ENCODE results near the gene XRCC6. TPM values are rescaled to one million over a fixed set of nuclear protein-coding genes. Genes with fewer than 3 reads are reported as not detected.

Gene XRCC6
- total and polyA plus RNA-seq, 2 of the 4 experiments (the other 2 are of a cell fraction), result 202 to 401 TPM

DNA sequence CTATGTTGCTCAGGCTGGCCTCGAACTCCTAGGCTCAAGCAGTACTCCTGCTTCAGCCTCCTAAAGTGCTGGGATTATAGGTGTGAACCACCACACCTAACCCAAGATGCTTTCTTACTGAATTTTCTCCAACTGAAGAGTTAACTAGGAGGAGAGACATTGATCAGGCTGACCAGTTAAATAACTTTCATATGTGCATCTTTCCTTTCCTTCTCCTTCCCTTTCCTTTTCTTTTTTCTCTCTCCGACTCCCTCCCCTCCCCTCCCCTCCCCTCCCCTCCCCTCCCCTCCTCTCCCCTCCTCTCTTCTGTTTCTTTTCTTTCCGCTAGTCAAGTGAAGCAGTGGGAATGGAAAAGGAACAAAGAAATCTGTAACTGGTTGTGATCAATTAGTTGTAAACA, 26.7 kb downstream of the XRCC6 start (continued):
- TF ChIP-seq ELK1 (IDR thresholded peaks at IDR 0.05; ENCODE audit: borderline replicate concordance, low read depth, low read length) (no peak), RFX5 (IDR thresholded peaks at IDR 0.05; ENCODE audit: low read depth, low read length) (no peak)

- DNase-seq (no peak), ATAC-seq (ENCODE audit: low read depth) (peak; percentile 40)
- Histone ChIP-seq H2AK5ac (ENCODE audit: low read depth, low read length) (no peak overlapping the region), H2AFZ (replicated peaks; ENCODE audit: low read length, poor library complexity) (no peak overlapping the region), H3K4me1 (ENCODE audit: control insufficient read depth, insufficient read depth, low read length) (no peaks in the 10 kb centered on the region; the same call in 1 of the 2 replicates), H4K91ac (ENCODE audit: insufficient read depth, low read depth, low read length) (no peak overlapping the region), H2AK9ac (replicated peaks; ENCODE audit: low read depth, low read length, poor library complexity) (no peak overlapping the region), H3K4ac (ENCODE audit: low read depth, low read length) (no peak overlapping the region), H3K23ac (ENCODE audit: low read depth, low read length) (no peak overlapping the region), H3K36me3 (ENCODE audit: control insufficient read depth, insufficient read depth, low read length) (peaks cover 56% of the 10 kb centered on the region), H4K5ac (ENCODE audit: low read depth, low read length) (no peak overlapping the region), H2BK20ac (ENCODE audit: low read depth, low read length) (no peak overlapping the region), H2BK15ac (ENCODE audit: low read depth, low read length) (no peak overlapping the region), H2BK5ac (ENCODE audit: low read depth, low read length, poor library complexity, severe bottlenecking) (no peak overlapping the region), H3K27ac (ENCODE audit: insufficient read depth, low read length) (no peak overlapping the region), H3K18ac (ENCODE audit: low read depth, low read length) (no peak overlapping the region), H3K4me3 (ENCODE audit: insufficient read depth, low read depth, low read length) (no peak overlapping the region), H3K9me1 (ENCODE audit: insufficient read depth, low read length) (peaks cover 5% of the 10 kb centered on the region; the same call in 1 of the 2 replicates), H2BK120ac (ENCODE audit: low read depth, low read length) (no peak overlapping the region), H3K9me3 (ENCODE audit: control insufficient read depth, insufficient read depth, low read length) (no peaks in the 10 kb centered on the region), H3K4me2 (ENCODE audit: low read depth, low read length) (no peak overlapping the region), H3K9ac (ENCODE audit: low read depth, low read length) (no peak overlapping the region), H3K14ac (replicated peaks; ENCODE audit: low read depth, low read length) (no peak overlapping the region), H3K79me1 (ENCODE audit: low read depth in 1 of 2, low read length in 2 of 2) (peaks cover 25 to 46% of the 10 kb centered on the region in 2 experiments), H4K20me1 (ENCODE audit: insufficient read depth, low read length) (no peaks in the 10 kb centered on the region; the same call in none of the 2 replicates), H3K27me3 (ENCODE audit: control insufficient read depth, insufficient read depth, low read length) (no peaks in the 10 kb centered on the region), H3K56ac (ENCODE audit: extremely low read depth, insufficient read depth, low read length) (no peak overlapping the region), H4K8ac (ENCODE audit: low read depth in 2 of 2, low read length in 2 of 2) (no peak overlapping the region)
- BruUV-seq (replicated peaks), result no TSS peak
- WGBS, 2 experiments (ENCODE audit: extremely low coverage in 2 of 2, insufficient read length in 1 of 2), result no CpG with 5 or more reads among the region's 1 CpG
- intact Hi-C loops (cut with micrococcal nuclease), result no loop called here
- POLR2A ChIA-PET (ENCODE audit: unreplicated experiment), result no interaction called here
- TF ChIP-seq POLR2A (IDR thresholded peaks at IDR 0.05; ENCODE audit: low read depth, low read length) (no peak), BHLHE40 (IDR thresholded peaks at IDR 0.05; ENCODE audit: low read depth, low read length) (no peak), CHD1 (IDR thresholded peaks at IDR 0.05; ENCODE audit: low read depth, low read length) (no peak), RCOR1 (IDR thresholded peaks at IDR 0.05; ENCODE audit: insufficient replicate concordance, low read length) (no peak), MAZ (IDR thresholded peaks at IDR 0.05; ENCODE audit: borderline replicate concordance, low read depth, low read length) (no peak), SMC3 (IDR thresholded peaks at IDR 0.05; ENCODE audit: low read depth, low read length) (no peak), USF2 (IDR thresholded peaks at IDR 0.05; ENCODE audit: low read depth, low read length) (no peak)
- TF ChIP-seq, protein P1, sequence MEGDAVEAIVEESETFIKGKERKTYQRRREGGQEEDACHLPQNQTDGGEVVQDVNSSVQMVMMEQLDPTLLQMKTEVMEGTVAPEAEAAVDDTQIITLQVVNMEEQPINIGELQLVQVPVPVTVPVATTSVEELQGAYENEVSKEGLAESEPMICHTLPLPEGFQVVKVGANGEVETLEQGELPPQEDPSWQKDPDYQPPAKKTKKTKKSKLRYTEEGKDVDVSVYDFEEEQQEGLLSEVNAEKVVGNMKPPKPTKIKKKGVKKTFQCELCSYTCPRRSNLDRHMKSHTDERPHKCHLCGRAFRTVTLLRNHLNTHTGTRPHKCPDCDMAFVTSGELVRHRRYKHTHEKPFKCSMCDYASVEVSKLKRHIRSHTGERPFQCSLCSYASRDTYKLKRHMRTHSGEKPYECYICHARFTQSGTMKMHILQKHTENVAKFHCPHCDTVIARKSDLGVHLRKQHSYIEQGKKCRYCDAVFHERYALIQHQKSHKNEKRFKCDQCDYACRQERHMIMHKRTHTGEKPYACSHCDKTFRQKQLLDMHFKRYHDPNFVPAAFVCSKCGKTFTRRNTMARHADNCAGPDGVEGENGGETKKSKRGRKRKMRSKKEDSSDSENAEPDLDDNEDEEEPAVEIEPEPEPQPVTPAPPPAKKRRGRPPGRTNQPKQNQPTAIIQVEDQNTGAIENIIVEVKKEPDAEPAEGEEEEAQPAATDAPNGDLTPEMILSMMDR (conservative IDR thresholded peaks at IDR 0.05; ENCODE audit: low read depth, low read length), result no peak
- dilution Hi-C loops (cut with HindIII; ENCODE audit: low sequenced_read_pairs, unreplicated experiment), result no loop called here
- CTCF ChIA-PET, result interaction anchor here (1.2 to 1.5 kb wide), 2 partner anchors 19 to 49 kb away, joined by 4 to 5 read pairs; no protein-coding TSS in a partner anchor
- in situ Hi-C loops (cut with MboI; ENCODE audit: low sequenced_read_pairs), result no loop called here
Observed at GRCh38 chr22:41648432-41648831, 27.3 kb downstream of the XRCC6 start.
